GM19455 (cell line): Measurements from ENCODE around the gene RAN.
"Not testable (repeated sequence)": the region's sequence is repeated elsewhere in the genome, so short reads cannot be mapped to it uniquely, and the experiment has no call there.

ENCODE experiments used
- ATAC-seq: cut with Tn5 transposase; IDR thresholded peaks from one replicate; pipeline ENCODE4 v1.9.1; 2021; ENCODE audit not compliant: unreplicated experiment

The RAN gene

DNA sequence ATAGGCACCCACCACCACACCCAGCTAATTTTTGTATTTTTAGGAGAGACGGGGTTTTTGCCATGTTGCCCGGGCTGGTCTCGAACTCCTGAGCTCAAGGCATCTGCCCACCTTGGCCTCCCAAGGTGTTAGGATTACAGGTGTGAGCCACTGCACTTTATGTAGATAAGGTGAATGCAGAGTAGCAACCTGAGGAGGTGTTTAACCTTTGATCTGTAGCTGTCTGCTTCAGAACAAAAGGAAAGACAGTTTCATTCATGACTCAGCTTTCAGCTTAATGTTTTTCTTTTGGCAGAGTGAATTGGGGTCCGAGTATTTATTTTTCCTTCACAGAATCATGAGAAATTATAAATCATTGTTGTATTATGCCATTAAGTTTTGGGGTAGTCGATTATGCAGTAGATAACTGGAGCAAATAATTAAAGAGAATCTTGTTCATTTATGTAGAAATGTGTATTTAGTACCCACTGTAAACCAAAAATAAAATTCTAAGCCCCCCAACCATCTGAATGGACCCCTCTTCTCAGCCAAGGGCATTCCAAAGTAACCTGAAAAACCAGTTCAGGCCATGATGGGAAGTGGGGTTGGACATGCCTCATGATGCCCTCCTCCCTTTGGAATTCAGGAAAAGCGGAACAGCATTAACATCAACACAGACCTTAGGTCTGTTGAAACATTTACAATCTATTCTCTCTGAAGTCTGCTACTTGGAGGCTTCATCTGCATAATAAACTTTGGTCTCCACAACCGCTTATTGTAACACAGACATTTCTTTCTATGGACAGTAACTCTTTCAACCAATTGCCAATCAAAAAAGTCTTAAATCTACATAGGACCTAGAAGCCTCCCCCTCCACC, 22.1 kb upstream of the RAN start:
- no peak for ATAC-seq

- no peak for ATAC-seq
Measured at GRCh38 chr12:130850418-130851021, 21.3 kb upstream of the RAN start.

DNA sequence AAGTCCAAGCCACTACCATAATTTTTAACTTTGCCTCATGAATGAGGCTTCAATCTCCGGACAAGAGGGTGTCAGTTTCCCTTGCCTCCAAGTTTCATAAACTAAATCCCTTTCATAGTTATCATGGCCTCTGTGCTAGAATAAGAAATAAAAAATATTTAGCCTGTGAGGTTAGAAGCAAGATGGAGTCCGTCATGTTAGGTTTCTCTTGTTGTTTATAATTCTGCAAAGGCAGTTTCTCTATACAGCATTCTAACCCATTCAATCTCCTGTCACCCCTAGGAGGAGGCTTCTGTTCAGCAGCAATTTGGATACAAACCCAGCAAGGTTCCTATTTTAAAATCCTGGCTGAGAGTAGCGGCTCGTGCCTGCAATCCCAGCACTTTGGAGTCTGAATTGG, 15.8 kb upstream of the RAN start:
- ATAC-seq = no peak

- no peak for ATAC-seq
Measured at GRCh38 chr12:130858084-130858483, 13.8 kb upstream of the RAN start.

- ATAC-seq = no peak
Measured at GRCh38 chr12:130859161-130859560, 12.7 kb upstream of the RAN start.

- ATAC-seq = no peak
Measured at GRCh38 chr12:130860311-130860710, 11.6 kb upstream of the RAN start.

DNA sequence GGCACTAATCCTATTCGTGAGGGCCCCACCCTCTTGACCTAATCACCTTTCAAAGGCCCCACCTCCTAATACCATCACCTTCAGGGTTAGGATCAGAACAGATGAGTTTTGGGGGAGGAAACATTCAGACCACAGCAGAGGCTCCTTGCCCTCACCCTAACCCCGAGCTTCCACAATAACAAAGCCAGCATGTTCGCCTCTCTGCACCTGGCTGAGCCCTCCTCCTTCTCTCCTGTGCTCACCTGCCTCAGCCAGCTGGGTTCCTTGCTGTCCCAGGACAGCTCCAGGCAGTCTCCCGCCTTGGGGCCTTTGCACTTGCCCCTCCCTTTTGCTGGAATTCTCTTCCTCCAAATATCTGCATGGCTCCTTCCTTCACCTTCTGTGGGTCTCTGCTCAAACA, 9.7 kb upstream of the RAN start:
- ATAC-seq = no peak

DNA sequence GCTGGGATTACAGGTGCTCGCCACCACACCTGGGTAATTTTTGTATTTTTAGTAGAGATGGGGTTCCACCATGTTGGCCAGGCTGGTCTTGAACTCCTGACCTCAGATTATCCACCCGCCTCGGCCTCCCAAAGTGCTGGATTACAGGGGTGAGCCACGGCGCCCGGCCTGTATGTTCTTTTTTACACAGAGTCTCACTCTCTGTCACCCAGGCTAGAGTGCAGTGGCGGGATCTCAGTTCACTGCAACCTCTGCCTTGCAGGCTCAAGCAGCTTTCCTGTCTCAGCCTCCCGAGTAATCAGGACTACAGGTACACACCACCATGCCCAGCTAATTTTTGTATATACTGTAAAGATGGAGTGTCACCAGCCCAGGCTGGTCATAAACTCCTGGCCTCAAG, 9.1 kb upstream of the RAN start:
- ATAC-seq = not testable (repeated sequence)

GRCh38 chr12:130863298-130863697, 8.6 kb upstream of the RAN start:
- ATAC-seq = no peak

DNA sequence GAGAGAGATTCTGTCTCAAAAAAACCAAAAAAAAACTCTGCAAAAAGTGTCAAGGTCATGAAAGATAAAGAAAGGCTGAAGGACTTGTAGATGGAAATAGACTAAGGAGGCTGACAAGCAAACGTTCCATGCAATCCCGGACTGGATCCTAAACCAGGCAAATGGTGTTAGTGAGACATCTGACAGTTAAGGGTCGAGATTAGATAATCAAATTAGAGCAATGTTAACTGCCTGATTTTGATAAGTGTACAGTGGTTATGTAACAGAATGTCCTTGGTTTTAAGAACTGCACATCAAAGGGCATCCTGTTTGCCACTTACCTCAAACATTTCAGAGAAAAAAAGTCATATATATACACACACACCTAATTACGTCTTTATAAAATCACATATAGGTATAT, 3.5 kb upstream of the RAN start:
- no peak for ATAC-seq

DNA sequence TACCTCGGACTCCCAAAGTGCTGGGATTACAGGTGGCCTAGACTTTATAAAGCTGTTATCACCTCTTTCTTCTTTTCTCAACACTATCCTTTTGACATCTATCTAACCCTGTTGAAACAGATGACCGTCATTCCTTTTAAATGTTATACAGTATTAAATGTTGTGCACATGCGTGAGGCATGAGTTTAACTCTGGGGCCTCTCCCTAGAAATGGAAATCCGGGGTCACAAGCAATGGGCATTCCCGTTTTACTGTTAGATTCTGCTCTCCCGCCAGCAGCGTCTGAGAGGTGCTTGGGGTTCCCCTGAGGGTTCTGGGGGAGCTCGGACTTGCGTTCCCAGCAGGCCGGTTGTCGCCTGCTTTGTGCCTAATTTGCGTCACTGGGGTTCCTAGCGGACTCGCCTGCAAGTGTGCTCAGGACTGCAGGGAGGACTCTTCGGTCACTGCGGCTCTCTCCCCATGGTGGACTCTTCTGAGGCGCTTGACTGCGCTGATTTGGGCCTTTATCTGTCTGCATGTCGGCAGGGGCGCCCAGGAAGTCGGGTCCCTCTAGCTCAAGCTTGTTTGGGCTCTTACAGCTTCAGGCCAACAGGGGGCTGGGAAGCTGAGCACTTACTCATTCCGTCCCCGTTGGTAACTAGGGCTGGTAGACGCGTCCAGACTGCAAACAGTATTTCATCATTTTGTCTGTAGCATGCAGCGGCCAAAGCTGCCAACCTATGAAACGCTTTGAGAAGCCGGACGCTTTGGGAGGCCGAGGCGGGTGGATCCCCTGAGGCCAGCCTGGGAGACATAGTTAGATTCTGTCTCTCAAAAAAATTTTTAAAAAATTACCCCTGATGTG, 1.2 kb upstream of the RAN start:
- peak; percentile 70 for ATAC-seq

DNA sequence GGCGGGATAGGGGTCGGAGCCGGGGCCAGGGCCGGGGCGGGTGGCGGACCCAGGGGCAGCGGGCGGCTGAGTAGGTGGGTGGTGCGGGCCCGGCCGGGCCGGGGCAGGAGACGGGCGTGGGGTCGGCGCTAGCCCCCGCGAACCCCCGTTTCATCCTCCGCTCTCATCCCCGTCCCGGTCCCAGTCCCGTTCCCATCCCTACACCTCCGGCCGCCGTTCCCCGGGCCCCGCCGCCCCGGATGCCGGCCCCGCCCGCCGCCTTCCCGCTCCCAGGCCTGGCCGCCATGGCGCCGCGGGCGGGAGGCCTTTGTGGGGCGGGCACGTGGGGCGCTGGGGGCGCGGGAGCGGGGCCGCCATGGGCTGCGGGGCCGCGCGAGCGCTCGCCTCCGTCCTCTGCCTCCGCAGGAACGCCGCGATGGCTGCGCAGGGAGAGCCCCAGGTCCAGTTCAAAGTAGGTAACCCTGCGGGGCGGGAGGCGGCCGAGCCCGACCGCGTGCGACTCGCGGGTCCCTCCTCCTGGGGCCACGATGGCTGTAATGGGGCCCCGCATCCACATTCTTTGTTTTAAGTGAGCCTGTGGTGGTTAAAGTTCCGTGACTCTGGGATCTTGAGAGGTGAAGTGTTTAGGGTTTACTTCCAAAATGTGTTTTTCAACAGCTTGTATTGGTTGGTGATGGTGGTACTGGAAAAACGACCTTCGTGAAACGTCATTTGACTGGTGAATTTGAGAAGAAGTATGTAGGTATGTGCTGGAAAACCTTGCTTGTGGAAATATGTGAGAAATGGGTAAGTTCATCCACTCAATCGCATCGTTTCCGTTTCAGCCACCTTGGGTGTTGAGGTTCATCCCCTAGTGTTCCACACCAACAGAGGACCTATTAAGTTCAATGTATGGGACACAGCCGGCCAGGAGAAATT, 572 bp downstream of the RAN start:
- peak; percentile 25 for ATAC-seq

DNA sequence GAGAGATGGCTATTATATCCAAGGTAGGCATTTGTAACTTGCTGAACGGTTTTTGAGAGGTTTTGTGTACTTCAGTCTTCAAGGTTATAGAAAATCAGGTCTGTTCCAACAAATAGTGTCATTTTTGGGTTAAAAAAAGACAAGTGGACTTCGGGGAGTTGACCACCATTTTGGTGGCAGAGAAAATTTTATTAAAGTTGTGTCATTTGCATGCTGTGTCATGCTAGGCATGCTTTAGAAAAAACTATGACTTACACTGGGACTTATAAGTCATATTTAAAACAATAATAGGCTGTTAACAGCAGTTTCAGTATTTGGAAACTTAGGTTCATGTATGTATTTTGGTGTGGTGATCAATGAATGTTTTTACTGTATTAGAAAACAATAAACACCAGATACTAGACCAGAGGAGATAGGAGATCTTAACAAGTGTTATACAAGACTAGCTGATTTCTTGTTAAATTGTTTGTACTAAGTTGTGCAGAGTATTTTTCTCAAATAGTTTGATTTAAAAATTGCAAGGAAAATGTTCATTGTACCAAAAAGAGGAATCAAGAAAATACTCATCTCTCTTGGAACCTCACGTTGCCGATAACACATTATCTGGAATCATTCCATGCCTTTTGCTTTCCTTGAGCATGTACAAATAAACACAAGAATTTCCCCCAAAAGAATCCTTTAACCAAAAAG, 1.4 kb downstream of the RAN start:
- no peak for ATAC-seq

- ATAC-seq = no peak
Measured at GRCh38 chr12:130873825-130874224, 2.0 kb downstream of the RAN start.

DNA sequence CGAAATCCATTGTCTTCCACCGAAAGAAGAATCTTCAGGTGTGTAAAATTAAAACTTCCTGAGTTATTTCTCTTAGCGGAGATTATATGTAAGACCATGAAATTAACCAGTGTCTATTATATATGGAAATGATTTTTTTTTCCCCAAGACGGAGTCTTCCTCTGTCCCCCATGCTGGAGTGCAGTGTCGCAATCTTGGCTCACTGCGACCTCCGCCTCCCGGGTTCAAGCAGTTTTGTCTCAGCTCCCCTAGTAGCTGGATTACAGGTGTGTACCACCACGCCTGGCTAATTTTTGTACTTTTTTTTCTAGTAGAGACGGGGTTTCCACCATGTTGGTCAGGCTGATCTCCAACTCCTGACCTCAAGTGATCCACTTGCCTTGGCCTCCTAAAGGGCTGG, 2.8 kb downstream of the RAN start:
- no peak for ATAC-seq

- no peak for ATAC-seq
Measured at GRCh38 chr12:130875193-130875592, 3.3 kb downstream of the RAN start.

DNA sequence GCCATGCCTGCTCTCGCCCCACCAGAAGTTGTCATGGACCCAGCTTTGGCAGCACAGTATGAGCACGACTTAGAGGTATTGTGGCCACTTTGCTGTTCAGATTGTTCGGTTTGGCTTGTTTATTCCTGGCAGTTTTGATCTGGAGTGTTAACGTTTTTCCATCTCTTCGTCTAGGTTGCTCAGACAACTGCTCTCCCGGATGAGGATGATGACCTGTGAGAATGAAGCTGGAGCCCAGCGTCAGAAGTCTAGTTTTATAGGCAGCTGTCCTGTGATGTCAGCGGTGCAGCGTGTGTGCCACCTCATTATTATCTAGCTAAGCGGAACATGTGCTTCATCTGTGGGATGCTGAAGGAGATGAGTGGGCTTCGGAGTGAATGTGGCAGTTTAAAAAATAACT, 3.8 kb downstream of the RAN start:
- ATAC-seq = not testable (repeated sequence)

- no peak for ATAC-seq
Measured at GRCh38 chr12:130876297-130876696, 4.4 kb downstream of the RAN start.

- no peak for ATAC-seq
Measured at GRCh38 chr12:130876758-130877157, 4.9 kb downstream of the RAN start.

DNA sequence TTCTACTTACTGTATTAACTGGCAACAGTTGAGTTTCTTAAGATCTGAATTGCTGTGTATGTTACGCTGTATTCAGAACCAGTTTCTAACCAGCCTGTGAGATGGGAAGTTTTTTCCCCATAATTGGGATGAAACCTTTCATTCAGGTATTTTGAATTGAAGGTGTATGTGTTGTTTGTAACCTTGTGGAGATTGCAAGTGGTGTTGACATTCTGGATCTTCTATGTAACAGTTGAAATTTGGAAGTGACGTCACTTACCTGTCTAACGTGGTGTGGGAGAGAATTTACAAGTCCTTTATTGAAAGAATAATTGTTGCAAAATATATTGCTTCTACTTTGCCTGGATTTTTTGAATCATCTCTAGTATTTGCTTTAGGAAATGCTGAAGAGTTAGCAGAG, 5.5 kb downstream of the RAN start:
- ATAC-seq = no peak
